ENCODE data around the gene ARRDC5. TPM values are rescaled to one million over a fixed set of nuclear protein-coding genes. Genes with fewer than 3 reads are reported as not detected.
"Not testable (repeated sequence)": the region's sequence is repeated elsewhere in the genome, so short reads cannot be mapped to it uniquely, and the experiment has no call there.

Gene ARRDC5
- total and polyA plus RNA-seq, 9 donors, result 0.04 to 0.16 (median 0.09) TPM; not detected in 4

GRCh38 chr19:4852484-4852883 lies 50.2 kb downstream of the ARRDC5 start:
- no peak for DNase-seq
- Histone ChIP-seq H3K4me1 (ENCODE audit: control insufficient read depth, insufficient read depth, low read length) (no peaks in the 10 kb centered on the region), H3K36me3 (ENCODE audit: control insufficient read depth, insufficient read depth, low read length) (peaks cover 70% of the 10 kb centered on the region), H3K27me3 (ENCODE audit: control insufficient read depth, insufficient read depth, low read length) (no peaks in the 10 kb centered on the region), H3K4me3 (ENCODE audit: low read length) (no peak overlapping the region), H3K9me3 (replicated peaks; ENCODE audit: control insufficient read depth, low read depth, low read length) (no peaks in the 10 kb centered on the region), H3K27ac (ENCODE audit: low read length) (no peak overlapping the region)
- WGBS (ENCODE audit: insufficient coverage), result 88% methylated on average over 3 of the region's 6 CpGs

- WGBS (ENCODE audit: insufficient coverage), result 81% methylated on average over 38 of the region's 42 CpGs
- no peaks in the 10 kb centered on the region for H3K9me3 ChIP-seq (replicated peaks; ENCODE audit: control insufficient read depth, low read depth, low read length)
- H3K36me3 ChIP-seq (ENCODE audit: control insufficient read depth, insufficient read depth, low read length), result peaks cover 67% of the 10 kb centered on the region
- peak; percentile 56 for DNase-seq
- no peaks in the 10 kb centered on the region for H3K4me1 ChIP-seq (ENCODE audit: control insufficient read depth, insufficient read depth, low read length)
- H3K4me3 ChIP-seq (ENCODE audit: low read length), result no peak overlapping the region
- H3K27ac ChIP-seq (ENCODE audit: low read length), result no peak overlapping the region
- no peaks in the 10 kb centered on the region for H3K27me3 ChIP-seq (ENCODE audit: control insufficient read depth, insufficient read depth, low read length)
These were observed 51.0 kb downstream of the ARRDC5 start for GRCh38 chr19:4851551-4852290.

GRCh38 chr19:4849019-4849418 lies 53.7 kb downstream of the ARRDC5 start:
- no peaks in the 10 kb centered on the region for H3K9me3 ChIP-seq (replicated peaks; ENCODE audit: control insufficient read depth, low read depth, low read length)
- no peaks in the 10 kb centered on the region for H3K27me3 ChIP-seq (ENCODE audit: control insufficient read depth, insufficient read depth, low read length)
- DNase-seq, result no peak
- peaks cover 58% of the 10 kb centered on the region for H3K36me3 ChIP-seq (ENCODE audit: control insufficient read depth, insufficient read depth, low read length)
- no peaks in the 10 kb centered on the region for H3K4me1 ChIP-seq (ENCODE audit: control insufficient read depth, insufficient read depth, low read length)
- WGBS (ENCODE audit: insufficient coverage), result 83% methylated on average over 2 of the region's 7 CpGs
- no peak overlapping the region for H3K27ac ChIP-seq (ENCODE audit: low read length)
- no peak overlapping the region for H3K4me3 ChIP-seq (ENCODE audit: low read length)

GRCh38 chr19:4847190-4847973 lies 55.3 kb downstream of the ARRDC5 start:
- H3K4me3 ChIP-seq (ENCODE audit: low read length), result no peak overlapping the region
- 95% methylated on average over 16 of the region's 23 CpGs for WGBS (ENCODE audit: insufficient coverage)
- peaks cover 61% of the 10 kb centered on the region for H3K36me3 ChIP-seq (ENCODE audit: control insufficient read depth, insufficient read depth, low read length)
- no peak overlapping the region for H3K27ac ChIP-seq (ENCODE audit: low read length)
- DNase-seq, result no peak
- no peaks in the 10 kb centered on the region for H3K27me3 ChIP-seq (ENCODE audit: control insufficient read depth, insufficient read depth, low read length)
- no peaks in the 10 kb centered on the region for H3K4me1 ChIP-seq (ENCODE audit: control insufficient read depth, insufficient read depth, low read length)
- no peaks in the 10 kb centered on the region for H3K9me3 ChIP-seq (replicated peaks; ENCODE audit: control insufficient read depth, low read depth, low read length)

- not testable (repeated sequence) for H3K4me3 ChIP-seq (ENCODE audit: low read length); DNase-seq; H3K27ac ChIP-seq (ENCODE audit: low read length); H3K4me1 ChIP-seq (ENCODE audit: control insufficient read depth, insufficient read depth, low read length); H3K27me3 ChIP-seq (ENCODE audit: control insufficient read depth, insufficient read depth, low read length); H3K9me3 ChIP-seq (replicated peaks; ENCODE audit: control insufficient read depth, low read depth, low read length)
- peaks cover 59% of the 10 kb centered on the region for H3K36me3 ChIP-seq (ENCODE audit: control insufficient read depth, insufficient read depth, low read length)
- 94% methylated on average over 5 of the region's 9 CpGs for WGBS (ENCODE audit: insufficient coverage)
These were observed 56.7 kb downstream of the ARRDC5 start for GRCh38 chr19:4845975-4846374.

GRCh38 chr19:4844348-4845179 lies 58.1 kb downstream of the ARRDC5 start:
- Histone ChIP-seq H3K4me3 (ENCODE audit: low read length) (no peak overlapping the region), H3K27ac (ENCODE audit: low read length) (no peak overlapping the region), H3K27me3 (ENCODE audit: control insufficient read depth, insufficient read depth, low read length) (no peaks in the 10 kb centered on the region), H3K4me1 (ENCODE audit: control insufficient read depth, insufficient read depth, low read length) (no peaks in the 10 kb centered on the region), H3K9me3 (replicated peaks; ENCODE audit: control insufficient read depth, low read depth, low read length) (no peaks in the 10 kb centered on the region), H3K36me3 (ENCODE audit: control insufficient read depth, insufficient read depth, low read length) (peaks cover 60% of the 10 kb centered on the region)
- peak; percentile 62 for DNase-seq
- WGBS (ENCODE audit: insufficient coverage), result 86% methylated on average over 4 of the region's 10 CpGs

- H3K36me3 ChIP-seq (ENCODE audit: control insufficient read depth, insufficient read depth, low read length), result peaks cover 63% of the 10 kb centered on the region
- 86% methylated on average over 6 of the region's 6 CpGs for WGBS (ENCODE audit: insufficient coverage)
- H3K4me1 ChIP-seq (ENCODE audit: control insufficient read depth, insufficient read depth, low read length), result no peaks in the 10 kb centered on the region
- H3K27me3 ChIP-seq (ENCODE audit: control insufficient read depth, insufficient read depth, low read length), result no peaks in the 10 kb centered on the region
- H3K27ac ChIP-seq (ENCODE audit: low read length), result no peak overlapping the region
- no peak for DNase-seq
- H3K4me3 ChIP-seq (ENCODE audit: low read length), result no peak overlapping the region
- H3K9me3 ChIP-seq (replicated peaks; ENCODE audit: control insufficient read depth, low read depth, low read length), result no peaks in the 10 kb centered on the region
These were observed 59.1 kb downstream of the ARRDC5 start for GRCh38 chr19:4843647-4843965.

Other genes starting within 250 kb of the ARRDC5 start
- gene MYDGF, start 232.6 kb downstream of the ARRDC5 start, total RNA-seq, result 59.9 TPM
- 100 to 1,000 TPM in 1 of 8 donors, 10 to 100 TPM in 7; 66.1 to 102 (median 77.1) TPM for gene MYDGF, start 232.6 kb downstream of the ARRDC5 start, polyA plus RNA-seq (ENCODE audit: insufficient read depth in 1 of 8, insufficient read length in 8 of 8, low replicate concordance in 1 of 8)
- gene DPP9, start 179.1 kb downstream of the ARRDC5 start, total RNA-seq, result 13.3 TPM
- 10 to 100 TPM; 19.8 to 24.2 (median 22.7) TPM for gene DPP9, start 179.1 kb downstream of the ARRDC5 start, polyA plus RNA-seq (ENCODE audit: insufficient read depth in 1 of 8, insufficient read length in 8 of 8, low replicate concordance in 1 of 8)
- gene FEM1A, start 111.2 kb downstream of the ARRDC5 start, total RNA-seq, result 17.6 TPM
- 1 to 10 TPM; 1.8 to 4.5 (median 3.4) TPM for gene FEM1A, start 111.2 kb downstream of the ARRDC5 start, polyA plus RNA-seq (ENCODE audit: insufficient read depth in 1 of 8, insufficient read length in 8 of 8, low replicate concordance in 1 of 8)
- gene TICAM1, start 71.2 kb downstream of the ARRDC5 start, total RNA-seq, result 1.3 TPM
- 1 to 10 TPM; 3.7 to 6.5 (median 5.3) TPM for gene TICAM1, start 71.2 kb downstream of the ARRDC5 start, polyA plus RNA-seq (ENCODE audit: insufficient read depth in 1 of 8, insufficient read length in 8 of 8, low replicate concordance in 1 of 8)
- 26.8 TPM for gene PLIN3, start 35.2 kb downstream of the ARRDC5 start, total RNA-seq
- gene PLIN3, start 35.2 kb downstream of the ARRDC5 start, polyA plus RNA-seq (ENCODE audit: insufficient read depth in 1 of 8, insufficient read length in 8 of 8, low replicate concordance in 1 of 8), result 10 to 100 TPM; 33.1 to 52.9 (median 45.7) TPM
- 19.2 TPM for gene UHRF1, start 6.6 kb upstream of the ARRDC5 start, total RNA-seq
- gene UHRF1, start 6.6 kb upstream of the ARRDC5 start, polyA plus RNA-seq (ENCODE audit: insufficient read depth in 1 of 8, insufficient read length in 8 of 8, low replicate concordance in 1 of 8), result 10 to 100 TPM; 29.2 to 42.5 (median 33.0) TPM
- gene KDM4B, start 66.2 kb upstream of the ARRDC5 start, total RNA-seq, result 8.1 TPM
- 10 to 100 TPM; 15.8 to 22.3 (median 21.1) TPM for gene KDM4B, start 66.2 kb upstream of the ARRDC5 start, polyA plus RNA-seq (ENCODE audit: insufficient read depth in 1 of 8, insufficient read length in 8 of 8, low replicate concordance in 1 of 8)

All from muscle of leg (tissue), 11 donors.